Smooth muscle cell of the brain vasculature (primary cell): ENCODE data around the gene ARL16.
A peak's percentile ranks its signal among the peaks of the same experiment; 100 is the strongest.

ENCODE experiments used
- DNase-seq: peaks from one replicate; pipeline ENCODE4 v3.0.0-alpha.2; 2012; ENCODE audit warnings: low read depth, low spot score

Gene ARL16

DNA sequence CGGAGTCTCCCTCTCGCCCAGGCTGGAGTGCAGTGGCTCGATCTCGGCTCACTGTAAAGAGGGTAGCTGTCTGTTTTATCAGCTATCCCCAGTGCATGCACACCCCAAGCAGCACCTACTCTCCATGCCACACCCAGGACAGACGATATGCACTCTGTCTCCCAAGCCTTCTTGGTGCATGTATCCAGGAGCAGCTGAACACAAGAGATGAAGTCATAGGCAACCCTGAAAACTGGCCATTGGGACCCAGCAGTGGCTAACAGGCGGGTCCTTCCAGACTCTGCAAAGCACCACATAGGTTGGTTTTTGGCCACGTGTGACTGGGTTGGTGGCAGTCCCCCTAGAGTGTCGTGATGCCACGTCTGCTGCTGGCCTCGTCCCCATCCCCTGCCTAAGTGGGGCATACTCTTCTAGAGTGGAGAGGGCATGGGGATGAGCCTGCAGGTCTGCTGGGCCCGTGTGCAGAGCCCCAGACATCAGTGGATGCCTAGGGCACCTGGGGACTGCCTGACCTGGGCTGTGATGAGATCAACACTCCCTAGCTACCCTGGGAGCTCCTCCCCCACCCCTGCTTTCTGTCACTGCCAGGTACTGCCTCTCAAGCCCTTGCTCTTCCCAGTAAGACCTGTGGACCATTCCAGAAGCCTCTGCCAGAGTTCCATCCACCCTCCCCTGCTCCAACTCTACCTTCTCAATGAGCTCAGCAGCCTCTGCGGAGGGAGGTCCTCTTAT lies 36.6 kb downstream of the ARL16 start:
- no peak for DNase-seq

GRCh38 chr17:81644976-81645952 lies 38.3 kb downstream of the ARL16 start:
- DNase-seq: no peak

DNA sequence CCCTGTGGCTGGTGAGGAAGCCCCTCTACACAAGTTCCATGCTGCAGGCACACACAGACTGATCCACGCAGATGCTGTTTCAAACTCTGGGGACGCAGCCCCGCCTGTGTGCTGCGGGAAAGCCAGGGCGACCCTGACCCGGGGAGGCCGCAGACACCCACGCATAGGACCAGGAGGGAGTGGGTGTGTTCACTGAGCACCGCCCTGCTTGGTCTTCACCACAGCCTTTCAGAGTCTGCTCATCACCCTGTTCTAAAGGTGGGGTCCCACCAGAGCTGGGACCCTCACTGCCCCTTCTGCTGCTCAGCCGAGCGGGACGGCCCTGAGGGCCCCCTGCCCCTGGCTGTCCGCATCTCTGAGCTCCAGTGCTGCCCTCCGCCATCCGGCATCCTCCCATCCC lies 39.1 kb downstream of the ARL16 start:
- no peak for DNase-seq

GRCh38 chr17:81641825-81642489 lies 41.6 kb downstream of the ARL16 start:
- no peak for DNase-seq

DNA sequence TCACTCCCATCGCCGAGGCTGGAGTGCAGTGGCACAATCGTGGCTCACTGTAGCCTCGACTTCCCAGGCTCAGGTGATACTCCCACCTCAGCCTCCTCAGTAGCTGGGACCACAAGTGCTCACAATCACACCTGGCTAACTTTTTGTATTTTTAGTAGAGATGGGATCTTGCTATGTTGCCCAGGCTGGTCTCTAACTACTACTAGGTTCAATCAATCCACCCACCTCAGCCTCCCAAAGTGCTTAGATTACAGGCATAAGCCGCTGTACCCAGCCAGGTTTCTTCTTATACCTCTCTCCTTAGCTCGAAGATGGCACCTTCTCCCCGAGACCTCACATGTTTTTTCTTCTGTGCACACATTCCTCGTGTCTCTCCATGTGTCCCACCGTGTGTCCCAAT lies 43.6 kb downstream of the ARL16 start:
- DNase-seq: no peak

DNA sequence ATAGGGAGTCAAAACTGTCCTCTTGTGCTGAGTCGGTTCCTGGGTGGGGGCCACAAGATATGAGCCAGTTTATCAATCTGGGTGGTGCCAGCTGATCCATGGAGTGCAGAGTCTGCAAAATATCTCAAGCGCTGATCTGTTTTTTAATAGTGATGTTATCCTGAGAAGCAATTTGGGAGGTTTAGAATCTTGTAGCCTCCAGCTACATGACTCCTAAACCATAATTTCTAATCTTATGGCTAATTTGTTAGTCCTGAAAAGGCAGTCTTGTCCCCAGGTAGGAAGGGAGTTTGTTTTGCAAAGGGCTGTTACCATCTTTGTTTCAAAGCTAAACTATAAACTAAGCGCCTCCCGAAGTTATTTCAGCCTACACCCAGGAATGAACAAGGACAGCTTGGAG lies 44.9 kb downstream of the ARL16 start:
- no peak for DNase-seq

- DNase-seq: peak; percentile 57
Measured at GRCh38 chr17:81636505-81637288, 46.9 kb downstream of the ARL16 start, which contains the start of the genes NPLOC4 and TSPAN10. NPLOC4 (minus strand) TSS chr17:81637112; CDS start chr17:81636930, 182 bp downstream. TSPAN10 (plus strand) TSS chr17:81637196; CDS start chr17:81642413, 5,217 bp downstream.

DNA sequence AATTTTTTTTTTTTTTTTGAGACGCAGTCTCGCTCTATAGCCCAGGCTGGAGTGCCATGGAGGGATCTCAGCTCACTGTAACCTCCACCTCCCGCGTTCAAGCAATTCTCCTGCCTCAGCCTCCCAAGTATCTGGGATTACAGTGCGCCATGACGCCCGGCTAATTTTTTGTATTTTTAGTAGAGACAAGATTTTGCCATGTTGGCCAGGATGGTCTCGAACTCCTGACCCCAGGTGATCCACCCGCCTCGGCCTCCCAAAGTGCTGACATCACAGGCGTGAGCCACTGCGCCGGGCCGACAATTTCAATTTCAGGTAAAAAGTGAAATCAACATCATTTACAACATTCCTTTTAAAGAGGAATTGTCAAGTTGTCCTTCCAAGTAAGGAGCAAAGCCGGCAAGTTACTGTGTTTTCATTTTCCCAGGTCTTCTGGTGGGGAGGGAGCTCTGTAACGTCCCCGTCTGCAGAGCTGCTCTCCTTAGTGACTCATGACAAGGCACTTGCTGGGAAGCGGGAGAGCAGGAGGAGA lies 47.6 kb downstream of the ARL16 start:
- DNase-seq: no peak

DNA sequence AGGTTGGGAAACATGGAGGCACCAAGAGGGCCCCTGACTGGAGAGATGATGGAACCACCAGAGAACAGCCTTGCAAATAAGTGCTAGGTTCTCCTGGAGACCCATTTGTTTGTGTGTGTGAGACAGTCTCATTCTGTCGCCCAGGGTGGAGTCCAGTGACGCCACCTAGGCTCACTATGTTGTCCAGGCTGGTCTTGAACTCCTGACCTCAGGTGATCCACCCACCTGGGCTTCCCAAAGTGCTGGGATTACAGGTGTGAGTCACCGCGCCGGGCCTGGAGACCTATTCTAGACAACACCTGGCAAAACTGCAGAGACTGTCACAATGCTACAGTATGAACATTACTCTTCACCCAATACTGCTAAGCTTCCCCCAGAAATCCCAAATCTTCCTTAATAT lies 48.2 kb downstream of the ARL16 start:
- no peak for DNase-seq

GRCh38 chr17:81631482-81631881 lies 52.1 kb downstream of the ARL16 start:
- DNase-seq: no peak
